Suprapubic skin (tissue), 4 donors: ENCODE data around the gene GZMB. TPM values are rescaled to one million over a fixed set of nuclear protein-coding genes. Genes with fewer than 3 reads are reported as not detected.

Source experiments
- DNase-seq, 2 donors: peaks; one replicate each; pipeline ENCODE4 v3.0.0-alpha.2; 2019; ENCODE audit warnings: low spot score in 2 of 2
- H3K27ac ChIP-seq: fragments of 200-600 bp; sonication (generic); one replicate; pipeline ENCODE4 v1.5.1; 2019
- H3K27me3 ChIP-seq: fragments of 200-600 bp; sonication (generic); one replicate; pipeline ENCODE4 v1.5.1; 2019
- H3K36me3 ChIP-seq: fragments of 200-600 bp; sonication (generic); one replicate; pipeline ENCODE4 v1.5.1; 2019
- H3K4me1 ChIP-seq: fragments of 200-600 bp; sonication (generic); one replicate; pipeline ENCODE4 v1.5.1; 2019
- H3K4me3 ChIP-seq: fragments of 200-600 bp; sonication (generic); one replicate; pipeline ENCODE4 v1.5.1; 2019; ENCODE audit warnings: mild to moderate bottlenecking
- H3K9me3 ChIP-seq: fragments of 200-600 bp; sonication (generic); one replicate; pipeline ENCODE4 v1.5.1; 2019
- CTCF ChIP-seq, 2 donors: fragments of 200-600 bp in 1 of 2; fragments of 450-650 bp in 1 of 2; sonication (generic) in 1 of 2; IDR thresholded peaks; one replicate each; pipeline ENCODE4 v1.5.1; 2016 to 2019; ENCODE audit warnings: antibody characterized with exemption in 2 of 2, mild to moderate bottlenecking in 1 of 2, moderate library complexity in 1 of 2
- EP300 ChIP-seq: sonication (generic); formaldehyde crosslinking; IDR thresholded peaks from one replicate; pipeline ENCODE4 v1.6.1; 2017; ENCODE audit warnings: antibody characterized with exemption
- POLR2A ChIP-seq, 2 donors: fragments of 450-650 bp; IDR thresholded peaks; one replicate each; pipeline ENCODE4 v1.6.1; 2017; ENCODE audit warnings: antibody characterized with exemption in 2 of 2, mild to moderate bottlenecking in 2 of 2, moderate library complexity in 2 of 2
- POLR2AphosphoS5 ChIP-seq, 3 donors: sonication (generic); formaldehyde crosslinking; IDR thresholded peaks; one replicate each; pipeline ENCODE4 v1.6.1; 2017; ENCODE audit warnings: antibody characterized with exemption in 3 of 3
- WGBS: methylation state at CpG from one replicate; pipeline ENCODE4 v1.1.5; 2018; 5-methylcytosine and 5-hydroxymethylcytosine counted together
- total RNA-seq, 4 donors: library from RNA; depleted of rRNA; stranded (reverse); fragments of >200 nt; gene quantifications; one replicate each; pipeline ENCODE4 v1.1.0, GENCODE V29; 2016

GZMB gene
- total RNA-seq, 4 donors from 2014 or later: 0.72 TPM; not detected in 3

- Histone ChIP-seq H3K27me3 (no peaks in the 10 kb centered on the region), H3K9me3 (no peaks in the 10 kb centered on the region), H3K27ac (no peak overlapping the region), H3K4me1 (no peaks in the 10 kb centered on the region), H3K36me3 (no peaks in the 10 kb centered on the region), H3K4me3 (no peak overlapping the region)
- TF ChIP-seq CTCF (IDR thresholded peaks at IDR 0.05) (no peak), EP300 (no peak), POLR2A (IDR thresholded peaks at IDR 0.05) (no peak)
- no peak for DNase-seq
- 68% methylated on average over 3 of the region's 3 CpGs for WGBS
These were observed 5.9 kb upstream of the GZMB start for GRCh38 chr14:24639905-24640304.

GRCh38 chr14:24639270-24639669 is 5.3 kb upstream of the GZMB start:
- no peak for DNase-seq
- WGBS: 93% methylated on average over 3 of the region's 3 CpGs
- TF ChIP-seq POLR2A (IDR thresholded peaks at IDR 0.05) (no peak), CTCF (IDR thresholded peaks at IDR 0.05) (no peak), EP300 (no peak), POLR2AphosphoS5 (IDR thresholded peaks at IDR 0.05) (no peak)
- no peaks in the 10 kb centered on the region for H3K9me3 ChIP-seq
- H3K4me3 ChIP-seq: no peak overlapping the region
- no peaks in the 10 kb centered on the region for H3K27me3 ChIP-seq
- no peaks in the 10 kb centered on the region for H3K36me3 ChIP-seq
- no peak overlapping the region for H3K27ac ChIP-seq
- H3K4me1 ChIP-seq: no peaks in the 10 kb centered on the region

GRCh38 chr14:24633353-24633752 is 637 bp downstream of the GZMB start:
- Histone ChIP-seq H3K4me3 (no peak overlapping the region), H3K27me3 (no peaks in the 10 kb centered on the region), H3K4me1 (no peaks in the 10 kb centered on the region), H3K27ac (no peak overlapping the region), H3K9me3 (no peaks in the 10 kb centered on the region), H3K36me3 (no peaks in the 10 kb centered on the region)
- TF ChIP-seq POLR2A (IDR thresholded peaks at IDR 0.05): no peak
- TF ChIP-seq EP300: no peak
- TF ChIP-seq POLR2AphosphoS5 (IDR thresholded peaks at IDR 0.05): no peak
- TF ChIP-seq CTCF (IDR thresholded peaks at IDR 0.05): no peak
- no peak for DNase-seq
- 100% methylated on average over 1 of the region's 1 CpG for WGBS

GRCh38 chr14:24632761-24633160 is 1.2 kb downstream of the GZMB start:
- no peaks in the 10 kb centered on the region for H3K36me3 ChIP-seq
- H3K4me1 ChIP-seq: no peaks in the 10 kb centered on the region
- no peak for TF ChIP-seq POLR2A (IDR thresholded peaks at IDR 0.05)
- TF ChIP-seq POLR2AphosphoS5 (IDR thresholded peaks at IDR 0.05): no peak
- no peak for TF ChIP-seq CTCF (IDR thresholded peaks at IDR 0.05)
- TF ChIP-seq EP300: no peak
- H3K9me3 ChIP-seq: no peaks in the 10 kb centered on the region
- 53% methylated on average over 4 of the region's 6 CpGs for WGBS
- H3K27me3 ChIP-seq: no peaks in the 10 kb centered on the region
- H3K4me3 ChIP-seq: no peak overlapping the region
- H3K27ac ChIP-seq: no peak overlapping the region
- no peak for DNase-seq

GRCh38 chr14:24632336-24632735 is 1.7 kb downstream of the GZMB start:
- no peak for DNase-seq
- H3K4me3 ChIP-seq: no peak overlapping the region
- H3K9me3 ChIP-seq: no peaks in the 10 kb centered on the region
- no peaks in the 10 kb centered on the region for H3K4me1 ChIP-seq
- H3K27ac ChIP-seq: no peak overlapping the region
- H3K36me3 ChIP-seq: no peaks in the 10 kb centered on the region
- no peaks in the 10 kb centered on the region for H3K27me3 ChIP-seq
- TF ChIP-seq CTCF (IDR thresholded peaks at IDR 0.05): no peak
- TF ChIP-seq POLR2A (IDR thresholded peaks at IDR 0.05): no peak
- TF ChIP-seq EP300: no peak
- TF ChIP-seq POLR2AphosphoS5 (IDR thresholded peaks at IDR 0.05): no peak
- WGBS: 61% methylated on average over 4 of the region's 4 CpGs
